HepG2 (cell line): ENCODE results near the gene COL4A6. TPM values are rescaled to one million over a fixed set of nuclear protein-coding genes. Genes with fewer than 3 reads are reported as not detected.

Experiments
- ARNT2 ChIP-seq: sonication (generic); formaldehyde crosslinking; IDR thresholded peaks from 2 replicates; pipeline ENCODE4 v1.8.0; 2022; ENCODE audit warnings: mild to moderate bottlenecking, low read depth, missing genetic modification reagents, moderate library complexity
- MEF2D ChIP-seq: sonication (generic); formaldehyde crosslinking; IDR thresholded peaks from 2 replicates; pipeline ENCODE4 v1.5.1; 2020; ENCODE audit warnings: mild to moderate bottlenecking, missing genetic modification reagents
- polyA plus RNA-seq, 8 experiments: library from polyadenylated mRNA; depleted of rRNA in 3 of 8; stranded (reverse) in 7 of 8; unstranded in 1 of 8; fragments of >200 nt; fragmentation: Illumina TruSeq in 4 of 8; extraction: Trizol in 4 of 8; gene quantifications; 2 replicates each; pipeline versions ENCODE4 v1.2.1 to v1.2.3, GENCODE V29; 2011 to 2016; ENCODE audit warnings: low read depth in 4 of 8, missing spikeins in 1 of 8, mixed read lengths in 1 of 8; ENCODE audit not compliant: insufficient read depth in 1 of 8
- total RNA-seq, 5 experiments: library from RNA; depleted of rRNA; stranded (reverse); fragments of >200 nt; fragmentation: Illumina TruSeq; extraction: Trizol; gene quantifications; 2 replicates each; pipeline ENCODE4 v1.2.3, GENCODE V29; 2016; ENCODE audit warnings: low read depth in 1 of 5
- TF ChIP-seq, protein P1 (sequence below), 2 experiments: fragments of 450-650 bp in 1 of 2; sonication (generic) in 1 of 2; formaldehyde crosslinking in 1 of 2; IDR thresholded peaks; 2 replicates each; pipeline versions ENCODE4 v1.6.1 to v1.8.0; 2016 to 2022; ENCODE audit warnings: antibody characterized with exemption in 1 of 2, mild to moderate bottlenecking in 1 of 2, missing genetic modification reagents in 1 of 2
- TF ChIP-seq, protein P2 (sequence below): sonication (generic); formaldehyde crosslinking; IDR thresholded peaks from 2 replicates; pipeline ENCODE4 v1.4.0; 2020; ENCODE audit warnings: missing genetic modification reagents

The COL4A6 gene
- total and polyA plus RNA-seq, 2 of the 13 experiments (the other 11 are each of a cell fraction or from before 2014, with no cell fraction given), result 4.5 to 8.2 TPM

DNA sequence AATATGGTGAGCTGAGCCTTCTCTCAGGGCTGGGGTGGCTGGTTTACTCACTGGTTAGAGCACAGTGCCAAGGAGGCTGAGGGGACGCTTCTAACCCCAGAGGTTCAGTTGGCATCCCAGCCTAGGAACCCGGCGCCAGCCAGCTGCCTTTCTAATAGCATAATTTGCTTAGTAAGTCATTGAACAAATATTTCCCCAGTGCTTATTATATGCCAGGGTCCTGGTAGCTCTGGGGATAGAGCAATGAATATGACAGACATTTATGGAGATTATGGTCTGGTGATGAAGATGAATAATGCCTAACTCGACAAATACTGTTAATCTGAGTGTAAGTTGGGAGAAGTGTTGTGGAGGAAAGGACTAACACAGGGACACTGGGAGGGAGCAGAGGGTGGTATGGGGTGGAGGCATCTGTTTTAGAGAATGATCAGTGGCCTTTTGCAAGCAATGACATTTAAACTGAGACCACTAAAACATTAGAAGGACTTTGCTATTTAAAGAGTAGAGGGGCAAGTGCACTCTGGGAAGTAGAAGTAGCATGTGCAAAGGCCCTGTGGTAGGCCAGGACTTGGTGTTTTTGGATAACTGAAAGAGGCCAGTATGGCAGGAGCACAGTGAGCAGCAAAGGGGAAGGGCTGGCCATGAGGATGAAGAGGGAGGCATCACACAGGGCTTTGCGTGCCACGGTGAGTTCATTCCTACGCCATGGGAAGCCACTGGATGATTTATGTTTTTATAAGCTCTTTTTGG is 274.7 kb downstream of the COL4A6 start (continued):
- TF ChIP-seq, protein P1, sequence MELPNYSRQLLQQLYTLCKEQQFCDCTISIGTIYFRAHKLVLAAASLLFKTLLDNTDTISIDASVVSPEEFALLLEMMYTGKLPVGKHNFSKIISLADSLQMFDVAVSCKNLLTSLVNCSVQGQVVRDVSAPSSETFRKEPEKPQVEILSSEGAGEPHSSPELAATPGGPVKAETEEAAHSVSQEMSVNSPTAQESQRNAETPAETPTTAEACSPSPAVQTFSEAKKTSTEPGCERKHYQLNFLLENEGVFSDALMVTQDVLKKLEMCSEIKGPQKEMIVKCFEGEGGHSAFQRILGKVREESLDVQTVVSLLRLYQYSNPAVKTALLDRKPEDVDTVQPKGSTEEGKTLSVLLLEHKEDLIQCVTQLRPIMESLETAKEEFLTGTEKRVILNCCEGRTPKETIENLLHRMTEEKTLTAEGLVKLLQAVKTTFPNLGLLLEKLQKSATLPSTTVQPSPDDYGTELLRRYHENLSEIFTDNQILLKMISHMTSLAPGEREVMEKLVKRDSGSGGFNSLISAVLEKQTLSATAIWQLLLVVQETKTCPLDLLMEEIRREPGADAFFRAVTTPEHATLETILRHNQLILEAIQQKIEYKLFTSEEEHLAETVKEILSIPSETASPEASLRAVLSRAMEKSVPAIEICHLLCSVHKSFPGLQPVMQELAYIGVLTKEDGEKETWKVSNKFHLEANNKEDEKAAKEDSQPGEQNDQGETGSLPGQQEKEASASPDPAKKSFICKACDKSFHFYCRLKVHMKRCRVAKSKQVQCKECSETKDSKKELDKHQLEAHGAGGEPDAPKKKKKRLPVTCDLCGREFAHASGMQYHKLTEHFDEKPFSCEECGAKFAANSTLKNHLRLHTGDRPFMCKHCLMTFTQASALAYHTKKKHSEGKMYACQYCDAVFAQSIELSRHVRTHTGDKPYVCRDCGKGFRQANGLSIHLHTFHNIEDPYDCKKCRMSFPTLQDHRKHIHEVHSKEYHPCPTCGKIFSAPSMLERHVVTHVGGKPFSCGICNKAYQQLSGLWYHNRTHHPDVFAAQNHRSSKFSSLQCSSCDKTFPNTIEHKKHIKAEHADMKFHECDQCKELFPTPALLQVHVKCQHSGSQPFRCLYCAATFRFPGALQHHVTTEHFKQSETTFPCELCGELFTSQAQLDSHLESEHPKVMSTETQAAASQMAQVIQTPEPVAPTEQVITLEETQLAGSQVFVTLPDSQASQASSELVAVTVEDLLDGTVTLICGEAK (IDR thresholded peaks at IDR 0.05), result no peak
- TF ChIP-seq, protein P1 (CRISPR knock-in tag; IDR thresholded peaks at IDR 0.05), result no peak
- TF ChIP-seq MEF2D (CRISPR knock-in tag), result no peak
- TF ChIP-seq, protein P2, sequence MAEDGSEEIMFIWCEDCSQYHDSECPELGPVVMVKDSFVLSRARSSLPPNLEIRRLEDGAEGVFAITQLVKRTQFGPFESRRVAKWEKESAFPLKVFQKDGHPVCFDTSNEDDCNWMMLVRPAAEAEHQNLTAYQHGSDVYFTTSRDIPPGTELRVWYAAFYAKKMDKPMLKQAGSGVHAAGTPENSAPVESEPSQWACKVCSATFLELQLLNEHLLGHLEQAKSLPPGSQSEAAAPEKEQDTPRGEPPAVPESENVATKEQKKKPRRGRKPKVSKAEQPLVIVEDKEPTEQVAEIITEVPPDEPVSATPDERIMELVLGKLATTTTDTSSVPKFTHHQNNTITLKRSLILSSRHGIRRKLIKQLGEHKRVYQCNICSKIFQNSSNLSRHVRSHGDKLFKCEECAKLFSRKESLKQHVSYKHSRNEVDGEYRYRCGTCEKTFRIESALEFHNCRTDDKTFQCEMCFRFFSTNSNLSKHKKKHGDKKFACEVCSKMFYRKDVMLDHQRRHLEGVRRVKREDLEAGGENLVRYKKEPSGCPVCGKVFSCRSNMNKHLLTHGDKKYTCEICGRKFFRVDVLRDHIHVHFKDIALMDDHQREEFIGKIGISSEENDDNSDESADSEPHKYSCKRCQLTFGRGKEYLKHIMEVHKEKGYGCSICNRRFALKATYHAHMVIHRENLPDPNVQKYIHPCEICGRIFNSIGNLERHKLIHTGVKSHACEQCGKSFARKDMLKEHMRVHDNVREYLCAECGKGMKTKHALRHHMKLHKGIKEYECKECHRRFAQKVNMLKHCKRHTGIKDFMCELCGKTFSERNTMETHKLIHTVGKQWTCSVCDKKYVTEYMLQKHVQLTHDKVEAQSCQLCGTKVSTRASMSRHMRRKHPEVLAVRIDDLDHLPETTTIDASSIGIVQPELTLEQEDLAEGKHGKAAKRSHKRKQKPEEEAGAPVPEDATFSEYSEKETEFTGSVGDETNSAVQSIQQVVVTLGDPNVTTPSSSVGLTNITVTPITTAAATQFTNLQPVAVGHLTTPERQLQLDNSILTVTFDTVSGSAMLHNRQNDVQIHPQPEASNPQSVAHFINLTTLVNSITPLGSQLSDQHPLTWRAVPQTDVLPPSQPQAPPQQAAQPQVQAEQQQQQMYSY (CRISPR knock-in tag), result no peak
- TF ChIP-seq ARNT2 (CRISPR knock-in tag), result no peak
